ENCODE measurements around the gene DCPS. TPM values are rescaled to one million over a fixed set of nuclear protein-coding genes. Genes with fewer than 3 reads are reported as not detected.
"Not testable (repeated sequence)": the region's sequence is repeated elsewhere in the genome, so short reads cannot be mapped to it uniquely, and the experiment has no call there.

The DCPS gene
- total and polyA plus RNA-seq, 2 of the 4 experiments (the other 2 are of a cell fraction) = 19.7 to 34.8 TPM

- H2BK120ac ChIP-seq (ENCODE audit: low read depth, low read length); H3K9me3 ChIP-seq (ENCODE audit: control insufficient read depth, insufficient read depth, low read length); H3K27ac ChIP-seq (ENCODE audit: insufficient read depth, low read length); H3K4me3 ChIP-seq (ENCODE audit: insufficient read depth, low read depth, low read length); H3K23ac ChIP-seq (ENCODE audit: low read depth, low read length); intact Hi-C loops (cut with micrococcal nuclease); H3K4me1 ChIP-seq (ENCODE audit: control insufficient read depth, insufficient read depth, low read length); H3K14ac ChIP-seq (replicated peaks; ENCODE audit: low read depth, low read length); H2AFZ ChIP-seq (replicated peaks; ENCODE audit: low read length, poor library complexity); H2BK15ac ChIP-seq (ENCODE audit: low read depth, low read length); H2AK9ac ChIP-seq (replicated peaks; ENCODE audit: low read depth, low read length, poor library complexity); POLR2A ChIA-PET (ENCODE audit: unreplicated experiment); H3K56ac ChIP-seq (ENCODE audit: extremely low read depth, insufficient read depth, low read length); H2BK20ac ChIP-seq (ENCODE audit: low read depth, low read length); H3K9ac ChIP-seq (ENCODE audit: low read depth, low read length); H2BK5ac ChIP-seq (ENCODE audit: low read depth, low read length, poor library complexity, severe bottlenecking); H3K4ac ChIP-seq (ENCODE audit: low read depth, low read length); DNase-seq; H3K27me3 ChIP-seq (ENCODE audit: control insufficient read depth, insufficient read depth, low read length); H3K9me1 ChIP-seq (ENCODE audit: insufficient read depth, low read length); H4K91ac ChIP-seq (ENCODE audit: insufficient read depth, low read depth, low read length); H2AK5ac ChIP-seq (ENCODE audit: low read depth, low read length); H4K20me1 ChIP-seq (ENCODE audit: insufficient read depth, low read length); BruUV-seq (replicated peaks); in situ Hi-C loops (cut with MboI; ENCODE audit: low sequenced_read_pairs); dilution Hi-C loops (cut with HindIII; ENCODE audit: low sequenced_read_pairs, unreplicated experiment); H3K36me3 ChIP-seq (ENCODE audit: control insufficient read depth, insufficient read depth, low read length); H3K18ac ChIP-seq (ENCODE audit: low read depth, low read length); CTCF ChIA-PET; H3K4me2 ChIP-seq (ENCODE audit: low read depth, low read length); ATAC-seq (ENCODE audit: low read depth); H4K8ac ChIP-seq (ENCODE audit: low read depth in 2 of 2, low read length in 2 of 2); H4K5ac ChIP-seq (ENCODE audit: low read depth, low read length): not testable (repeated sequence)
- peaks cover 9 to 27% of the 10 kb centered on the region in 2 experiments; a peak in 2 of 4 replicates for H3K79me1 ChIP-seq (ENCODE audit: low read depth in 1 of 2, low read length in 2 of 2)
- WGBS, 2 experiments (ENCODE audit: extremely low coverage in 2 of 2, insufficient read length in 1 of 2) = no CpG with 5 or more reads among the region's 9 CpGs
Measured at GRCh38 chr11:126364735-126365134, 60.9 kb downstream of the DCPS start.

GRCh38 chr11:126365508-126365907, 61.6 kb downstream of the DCPS start:
- DNase-seq; intact Hi-C loops (cut with micrococcal nuclease); H3K56ac ChIP-seq (ENCODE audit: extremely low read depth, insufficient read depth, low read length): not testable (repeated sequence)

More at GRCh38 chr11:126365508-126365907, 61.6 kb downstream of the DCPS start:
- H3K4me2 ChIP-seq (ENCODE audit: low read depth, low read length); dilution Hi-C loops (cut with HindIII; ENCODE audit: low sequenced_read_pairs, unreplicated experiment); H2BK20ac ChIP-seq (ENCODE audit: low read depth, low read length); in situ Hi-C loops (cut with MboI; ENCODE audit: low sequenced_read_pairs); H3K27ac ChIP-seq (ENCODE audit: insufficient read depth, low read length); H4K91ac ChIP-seq (ENCODE audit: insufficient read depth, low read depth, low read length); H2BK120ac ChIP-seq (ENCODE audit: low read depth, low read length); H2AFZ ChIP-seq (replicated peaks; ENCODE audit: low read length, poor library complexity); POLR2A ChIA-PET (ENCODE audit: unreplicated experiment); H3K9me3 ChIP-seq (ENCODE audit: control insufficient read depth, insufficient read depth, low read length); BruUV-seq (replicated peaks); H3K18ac ChIP-seq (ENCODE audit: low read depth, low read length); H2AK9ac ChIP-seq (replicated peaks; ENCODE audit: low read depth, low read length, poor library complexity); H3K27me3 ChIP-seq (ENCODE audit: control insufficient read depth, insufficient read depth, low read length); H3K4me3 ChIP-seq (ENCODE audit: insufficient read depth, low read depth, low read length); CTCF ChIA-PET; ATAC-seq (ENCODE audit: low read depth); H3K23ac ChIP-seq (ENCODE audit: low read depth, low read length); H2BK15ac ChIP-seq (ENCODE audit: low read depth, low read length); H3K14ac ChIP-seq (replicated peaks; ENCODE audit: low read depth, low read length); H4K5ac ChIP-seq (ENCODE audit: low read depth, low read length); H3K36me3 ChIP-seq (ENCODE audit: control insufficient read depth, insufficient read depth, low read length); H3K4me1 ChIP-seq (ENCODE audit: control insufficient read depth, insufficient read depth, low read length); H4K20me1 ChIP-seq (ENCODE audit: insufficient read depth, low read length); H3K4ac ChIP-seq (ENCODE audit: low read depth, low read length); H2BK5ac ChIP-seq (ENCODE audit: low read depth, low read length, poor library complexity, severe bottlenecking); H3K9ac ChIP-seq (ENCODE audit: low read depth, low read length); H2AK5ac ChIP-seq (ENCODE audit: low read depth, low read length); H4K8ac ChIP-seq (ENCODE audit: low read depth in 2 of 2, low read length in 2 of 2); H3K9me1 ChIP-seq (ENCODE audit: insufficient read depth, low read length): not testable (repeated sequence)
- H3K79me1 ChIP-seq (ENCODE audit: low read depth in 1 of 2, low read length in 2 of 2) = peaks cover 9 to 23% of the 10 kb centered on the region in 2 experiments; a peak in 2 of 4 replicates
- WGBS, 2 experiments (ENCODE audit: extremely low coverage in 2 of 2, insufficient read length in 1 of 2) = no CpG with 5 or more reads among the region's 5 CpGs

Measured in IMR-90 (cell line).